ENCODE data around the gene IQCC. TPM values are rescaled to one million over a fixed set of nuclear protein-coding genes. Genes with fewer than 3 reads are reported as not detected.

The IQCC gene
- polyA plus RNA-seq, 3 donors = 0.18 to 0.31 (median 0.28) TPM

GRCh38 chr1:32221980-32222755 is 16.7 kb downstream of the IQCC start, which contains the start of the genes EIF3I and TMEM234:
EIF3I (plus strand) TSS chr1:32222407; CDS start chr1:32222442, 35 bp downstream.
TMEM234 (minus strand) TSS chr1:32222353; CDS start chr1:32222322, 31 bp downstream.
- intact Hi-C loops (cut with micrococcal nuclease) = loop anchor here in 1 of 2 donors (10.0 kb wide), 1 partner anchor 173 kb away; the partner anchor contains the start of gene BSDC1
- Histone ChIP-seq H3K4me2 (replicated peaks; ENCODE audit: extremely low read depth, low read length, poor library complexity, severe bottlenecking) (peak within 1 kb of the TSS; percentile 93), H3K36me3 (replicated peaks in 1 of 2; ENCODE audit: control insufficient read depth in 1 of 2, insufficient read depth in 2 of 2, low read length in 2 of 2) (peaks cover 20 to 47% of the 10 kb centered on the region in 2 donors), H3K9me3 (replicated peaks in 1 of 2; ENCODE audit: control insufficient read depth in 1 of 2, insufficient read depth in 1 of 2, low read length in 2 of 2) (no peaks in the 10 kb centered on the region), H3K4me3 (replicated peaks in 1 of 3; ENCODE audit: low read depth in 2 of 3, low read length in 3 of 3) (peak within 1 kb of the TSS; percentile 53 to 98 (median 82)), H2AFZ (ENCODE audit: insufficient read depth, low read depth, low read length, poor library complexity, severe bottlenecking) (peak within 1 kb of the TSS; percentile 92), H3K4me1 (ENCODE audit: control insufficient read depth in 1 of 2, insufficient read depth in 2 of 2, low read length in 2 of 2) (peaks cover 18 to 28% of the 10 kb centered on the region in 2 donors), H3K27ac (ENCODE audit: low read depth in 1 of 2, low read length in 2 of 2) (peak within 1 kb of the TSS; percentile 65 to 99), H3K27me3 (ENCODE audit: control insufficient read depth in 2 of 2, insufficient read depth in 2 of 2, low read length in 2 of 2) (no peaks in the 10 kb centered on the region), H3K79me2 (ENCODE audit: insufficient read depth, low read length) (peaks cover 31% of the 10 kb centered on the region), H4K20me1 (ENCODE audit: insufficient read depth, low read length) (no peaks in the 10 kb centered on the region), H3K9ac (ENCODE audit: insufficient read depth, low read length, poor library complexity, severe bottlenecking) (peak within 1 kb of the TSS; percentile 92)
- peaks cover 28 to 63% of the 10 kb centered on the region in 2 donors for H3K36me3 Mint-ChIP-seq
- H3K27me3 Mint-ChIP-seq (ENCODE audit: low read depth in 3 of 3) = peaks cover 0 to 2% (median 2%) of the 10 kb centered on the region in 3 donors
- H3K27ac Mint-ChIP-seq = peak within 1 kb of the TSS; percentile 97 to 100 (median 98)
- H3K9me3 Mint-ChIP-seq = no peaks in the 10 kb centered on the region
- WGBS (ENCODE audit: insufficient coverage) = under 1% methylated on average over 32 of the region's 46 CpGs
- DNase-seq = peak; percentile 91 to 96 (median 96)
- TF ChIP-seq, protein P1, sequence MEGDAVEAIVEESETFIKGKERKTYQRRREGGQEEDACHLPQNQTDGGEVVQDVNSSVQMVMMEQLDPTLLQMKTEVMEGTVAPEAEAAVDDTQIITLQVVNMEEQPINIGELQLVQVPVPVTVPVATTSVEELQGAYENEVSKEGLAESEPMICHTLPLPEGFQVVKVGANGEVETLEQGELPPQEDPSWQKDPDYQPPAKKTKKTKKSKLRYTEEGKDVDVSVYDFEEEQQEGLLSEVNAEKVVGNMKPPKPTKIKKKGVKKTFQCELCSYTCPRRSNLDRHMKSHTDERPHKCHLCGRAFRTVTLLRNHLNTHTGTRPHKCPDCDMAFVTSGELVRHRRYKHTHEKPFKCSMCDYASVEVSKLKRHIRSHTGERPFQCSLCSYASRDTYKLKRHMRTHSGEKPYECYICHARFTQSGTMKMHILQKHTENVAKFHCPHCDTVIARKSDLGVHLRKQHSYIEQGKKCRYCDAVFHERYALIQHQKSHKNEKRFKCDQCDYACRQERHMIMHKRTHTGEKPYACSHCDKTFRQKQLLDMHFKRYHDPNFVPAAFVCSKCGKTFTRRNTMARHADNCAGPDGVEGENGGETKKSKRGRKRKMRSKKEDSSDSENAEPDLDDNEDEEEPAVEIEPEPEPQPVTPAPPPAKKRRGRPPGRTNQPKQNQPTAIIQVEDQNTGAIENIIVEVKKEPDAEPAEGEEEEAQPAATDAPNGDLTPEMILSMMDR (IDR thresholded peaks at IDR 0.05) = no peak
- H3K4me1 Mint-ChIP-seq = peaks cover 28% of the 10 kb centered on the region
- peak within 1 kb of the TSS; percentile 97 to 98 for H3K4me3 Mint-ChIP-seq

DNA sequence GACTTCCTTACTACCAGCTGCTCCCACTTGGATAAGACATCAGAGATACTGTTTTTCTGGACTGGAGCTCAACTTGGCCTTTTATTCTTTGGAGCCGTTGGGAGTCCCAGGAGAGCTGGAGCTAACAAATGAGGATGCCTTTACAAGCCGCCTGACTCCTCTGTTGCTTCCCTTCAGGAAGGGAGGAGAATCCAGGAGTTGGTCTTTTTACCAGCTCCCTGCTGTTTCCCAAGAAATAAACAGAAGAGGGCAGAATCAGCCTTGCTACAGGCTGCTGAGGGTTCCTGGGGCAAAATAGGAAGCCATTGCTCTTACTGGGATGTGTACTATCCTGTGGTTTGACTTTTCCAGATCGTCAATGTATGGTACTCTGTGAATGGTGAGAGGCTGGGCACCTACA is 18.2 kb downstream of the IQCC start:
- Histone ChIP-seq H3K4me3 (replicated peaks in 1 of 3; ENCODE audit: low read depth in 2 of 3, low read length in 3 of 3) (no peak overlapping the region), H3K79me2 (ENCODE audit: insufficient read depth, low read length) (peaks cover 31% of the 10 kb centered on the region), H3K9ac (ENCODE audit: insufficient read depth, low read length, poor library complexity, severe bottlenecking) (no peak overlapping the region), H3K27ac (ENCODE audit: low read depth in 1 of 2, low read length in 2 of 2) (peak overlapping the region in 1 of 2 donors; percentile 15), H3K36me3 (replicated peaks in 1 of 2; ENCODE audit: control insufficient read depth in 1 of 2, insufficient read depth in 2 of 2, low read length in 2 of 2) (peaks cover 32 to 57% of the 10 kb centered on the region in 2 donors), H4K20me1 (ENCODE audit: insufficient read depth, low read length) (no peaks in the 10 kb centered on the region), H3K9me3 (replicated peaks in 1 of 2; ENCODE audit: control insufficient read depth in 1 of 2, insufficient read depth in 1 of 2, low read length in 2 of 2) (no peaks in the 10 kb centered on the region), H3K4me2 (replicated peaks; ENCODE audit: extremely low read depth, low read length, poor library complexity, severe bottlenecking) (no peak overlapping the region), H2AFZ (ENCODE audit: insufficient read depth, low read depth, low read length, poor library complexity, severe bottlenecking) (no peak overlapping the region), H3K27me3 (ENCODE audit: control insufficient read depth in 2 of 2, insufficient read depth in 2 of 2, low read length in 2 of 2) (no peaks in the 10 kb centered on the region), H3K4me1 (ENCODE audit: control insufficient read depth in 1 of 2, insufficient read depth in 2 of 2, low read length in 2 of 2) (peaks cover 18 to 28% of the 10 kb centered on the region in 2 donors)
- Mint-ChIP-seq H3K36me3 (peaks cover 39 to 64% of the 10 kb centered on the region in 2 donors), H3K27me3 (ENCODE audit: low read depth in 3 of 3) (peaks cover 2% of the 10 kb centered on the region in 3 donors), H3K9me3 (no peaks in the 10 kb centered on the region), H3K27ac (peak overlapping the region in 5 of 7 donors; percentile 83 to 99 (median 98)), H3K4me1 (peaks cover 28% of the 10 kb centered on the region), H3K4me3 (peak overlapping the region in 1 of 2 donors; percentile 97)
- TF ChIP-seq, protein P1 (IDR thresholded peaks at IDR 0.05) = no peak
- intact Hi-C loops (cut with micrococcal nuclease) = loop anchor here in 1 of 2 donors (10.0 kb wide), 1 partner anchor 171 kb away; the partner anchor contains the start of gene BSDC1
- 100% methylated on average over 1 of the region's 3 CpGs for WGBS (ENCODE audit: insufficient coverage)
- DNase-seq = no peak
